Right ventricle myocardium inferior (tissue), 1 donor: ENCODE measurements around the gene SLC2A4RG. TPM values are rescaled to one million over a fixed set of nuclear protein-coding genes. Genes with fewer than 3 reads are reported as not detected.

Source experiments
- ATAC-seq: fragments of 200-7000 bp; cut with Tn5 transposase; one replicate; pipeline ENCODE4 v1.9.1; 2020; ENCODE audit warnings: mild to moderate bottlenecking, moderate library complexity
- DNase-seq: peaks from one replicate; pipeline ENCODE4 v3.0.0; 2021; ENCODE audit errors: missing footprints
- intact Hi-C: fragments of 100-400 bp; cut with DNase I; formaldehyde crosslinking; loops from one replicate; pipeline ENCODE4 v1.11.0; 2022
- total RNA-seq: library from RNA; stranded (reverse); fragmentation: NEBNext Ultra II Directional; extraction: Animal tissue kit (Norgen Biotek cat#: 25700); gene quantifications from one replicate; pipeline ENCODE4 v1.2.1, GENCODE V29; 2021
- donor health status: DM: no; HTN: yes; CAD: no; lungs with severe emphysema.

The SLC2A4RG gene
- total RNA-seq, 1 donor from 2014 or later: 97.4 TPM

GRCh38 chr20:63697868-63698545 lies 41.6 kb upstream of the SLC2A4RG start:
- DNase-seq (peak; percentile 33), ATAC-seq (no peak)
- intact Hi-C loops: no loop called here

DNA sequence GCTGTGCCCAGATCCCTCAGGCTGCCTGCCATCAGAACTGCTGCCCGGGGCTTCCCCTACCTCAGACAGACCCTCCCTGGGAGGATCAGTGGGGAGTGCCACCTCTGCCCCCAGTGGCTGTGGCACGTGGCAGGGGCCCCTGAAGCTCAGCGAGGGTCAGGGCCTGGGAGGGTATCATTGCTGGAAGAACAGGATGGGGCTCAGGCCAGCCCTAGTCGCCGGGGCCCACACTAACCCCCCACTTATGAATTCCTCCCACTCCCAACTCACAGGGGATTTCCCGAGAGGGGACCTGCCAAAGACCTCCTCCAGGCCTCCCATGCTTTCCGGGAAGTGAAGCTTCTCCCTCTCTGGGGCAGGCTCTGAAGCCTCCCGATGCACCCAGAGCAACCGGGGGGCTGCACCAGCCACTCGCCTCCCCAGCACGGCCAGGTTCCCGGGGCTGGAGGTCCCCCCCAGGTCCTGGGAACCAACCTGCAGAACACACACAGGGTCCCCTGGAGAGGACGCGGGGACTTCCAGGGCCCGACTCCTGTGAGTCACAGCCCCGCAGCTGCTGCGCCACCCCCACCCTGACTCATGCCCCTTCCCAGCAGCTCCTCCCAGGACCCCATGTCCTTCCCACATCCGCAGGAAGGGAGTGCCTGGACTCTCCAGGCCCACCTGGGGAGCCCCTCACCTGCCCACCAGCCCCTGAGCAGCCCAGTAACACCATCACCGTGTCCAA lies 40.7 kb upstream of the SLC2A4RG start:
- intact Hi-C loops: no loop called here
- ATAC-seq (no peak), DNase-seq (peak; percentile 72)

DNA sequence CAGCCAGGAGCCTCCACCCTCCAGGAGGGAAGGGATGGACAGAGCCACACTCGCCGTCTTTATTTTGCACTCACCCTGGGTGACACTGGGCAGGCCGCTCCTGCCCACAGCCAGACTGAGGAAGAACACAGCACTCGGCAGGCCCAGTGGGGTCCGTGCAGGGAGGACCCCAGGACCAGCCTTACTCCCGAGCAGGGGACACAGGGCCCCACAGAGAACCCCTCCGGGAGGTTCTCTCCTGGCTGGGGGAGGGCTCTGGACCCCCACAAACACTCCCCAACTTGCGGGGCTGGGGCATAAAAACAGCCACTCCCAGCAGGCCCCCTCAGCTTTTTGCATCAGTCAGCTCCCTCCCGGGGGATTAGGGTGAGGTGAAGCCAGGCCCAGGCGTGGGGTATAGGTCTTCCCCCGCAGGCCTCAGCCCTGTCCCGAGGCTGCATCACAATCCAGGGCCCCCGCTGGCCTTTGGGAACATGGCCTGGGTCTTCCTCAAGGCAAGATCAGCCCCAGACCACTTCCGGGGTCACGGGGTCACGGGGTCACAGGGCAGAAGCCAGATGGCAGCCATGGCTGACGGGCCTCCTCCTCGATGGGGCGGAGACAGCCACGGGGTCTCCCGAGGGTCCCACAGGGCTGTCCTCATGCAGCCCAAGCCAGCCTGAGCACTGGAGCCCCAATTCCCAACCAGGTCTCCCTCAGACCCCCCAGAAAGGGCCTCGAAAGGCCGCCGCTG lies 39.9 kb upstream of the SLC2A4RG start:
- intact Hi-C loops: no loop called here
- peak; percentile 35 for DNase-seq
- ATAC-seq: no peak

DNA sequence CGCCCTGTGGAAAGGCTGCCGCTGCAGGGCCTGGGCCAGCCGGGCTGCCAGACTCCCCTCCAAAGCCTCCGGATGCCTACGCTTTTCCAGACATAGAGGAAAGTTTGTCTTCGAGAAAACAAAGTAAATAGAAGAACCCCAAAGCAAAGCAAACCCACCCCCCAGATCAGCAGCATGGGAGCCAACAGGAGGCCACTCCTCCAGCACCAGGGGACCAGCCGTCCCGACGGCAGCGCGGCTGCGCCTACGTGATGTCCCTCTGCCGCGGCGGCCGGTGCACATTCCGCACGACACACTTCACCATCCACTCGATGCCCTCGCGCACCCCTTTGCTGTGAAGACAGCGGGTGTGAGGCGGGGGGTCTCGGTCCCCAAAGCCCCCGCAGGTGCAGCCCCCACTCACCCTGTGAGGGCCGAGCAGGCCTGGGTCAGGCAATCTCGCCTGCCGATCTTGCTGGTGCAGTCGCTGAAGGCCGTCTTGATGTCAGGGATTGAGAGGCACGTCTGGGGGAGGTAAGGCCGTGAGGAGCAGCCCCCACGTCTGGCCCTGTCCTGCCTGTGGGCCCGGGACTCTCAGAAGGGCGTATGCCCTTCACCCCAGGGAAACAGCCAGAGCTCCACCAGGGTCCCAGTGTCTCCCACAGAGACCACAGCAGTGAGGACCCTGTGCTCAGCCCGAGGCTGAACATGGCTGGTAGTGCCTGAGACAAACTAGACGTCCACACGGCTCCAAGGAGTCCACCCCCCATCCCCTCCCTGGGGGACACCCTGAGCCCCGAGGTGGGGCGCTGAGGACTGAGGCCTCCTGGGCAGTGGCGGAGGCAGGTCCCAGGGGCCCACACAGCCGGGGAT lies 39.2 kb upstream of the SLC2A4RG start:
- DNase-seq: peak; percentile 35
- no peak for ATAC-seq
- intact Hi-C loops: no loop called here

- no peak for ATAC-seq
- intact Hi-C loops: no loop called here
These were observed 38.6 kb upstream of the SLC2A4RG start for GRCh38 chr20:63701051-63701328.

GRCh38 chr20:63701329-63702035 lies 38.1 kb upstream of the SLC2A4RG start:
- ATAC-seq (no peak), DNase-seq (peak; percentile 46)
- intact Hi-C loops: no loop called here

More at GRCh38 chr20:63701051-63701328, 38.6 kb upstream of the SLC2A4RG start:
- peak; percentile 39 for DNase-seq

DNA sequence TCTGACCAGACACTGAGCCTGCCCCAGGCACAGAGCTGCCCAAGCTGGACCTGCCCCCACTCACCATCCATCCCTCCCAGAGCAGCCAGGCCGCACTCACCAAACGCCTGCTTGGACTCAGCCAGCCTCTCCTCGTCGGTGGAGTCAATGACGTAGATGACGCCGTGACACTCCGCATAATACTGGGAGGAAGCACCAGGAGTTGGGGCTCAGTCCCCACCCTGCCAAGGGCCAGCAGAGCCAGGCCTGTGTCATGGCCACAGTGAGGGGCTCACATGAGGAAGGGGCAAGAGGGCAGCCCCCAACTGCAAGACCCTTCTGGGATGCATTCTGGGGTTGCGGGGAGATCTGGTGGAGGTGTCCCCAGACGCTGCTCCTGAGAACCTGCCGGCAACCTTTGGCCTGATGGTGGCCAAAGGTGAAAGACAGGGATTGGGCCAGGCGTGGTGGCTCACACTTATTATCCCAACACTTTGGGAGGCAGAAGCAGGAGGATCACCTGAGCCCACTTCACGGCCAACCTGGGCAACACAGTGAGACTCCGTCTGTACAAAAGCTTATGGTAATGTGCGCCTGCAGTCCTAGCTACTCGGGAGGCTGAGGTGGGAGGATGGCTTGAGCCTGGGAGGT lies 37.4 kb upstream of the SLC2A4RG start:
- intact Hi-C loops: no loop called here
- DNase-seq: no peak

GRCh38 chr20:63702751-63703470 lies 36.7 kb upstream of the SLC2A4RG start:
- DNase-seq (no peak), ATAC-seq (no peak)
- intact Hi-C loops: no loop called here

More for the DNA sequence above, 37.4 kb upstream of the SLC2A4RG start:
- ATAC-seq: no peak

DNA sequence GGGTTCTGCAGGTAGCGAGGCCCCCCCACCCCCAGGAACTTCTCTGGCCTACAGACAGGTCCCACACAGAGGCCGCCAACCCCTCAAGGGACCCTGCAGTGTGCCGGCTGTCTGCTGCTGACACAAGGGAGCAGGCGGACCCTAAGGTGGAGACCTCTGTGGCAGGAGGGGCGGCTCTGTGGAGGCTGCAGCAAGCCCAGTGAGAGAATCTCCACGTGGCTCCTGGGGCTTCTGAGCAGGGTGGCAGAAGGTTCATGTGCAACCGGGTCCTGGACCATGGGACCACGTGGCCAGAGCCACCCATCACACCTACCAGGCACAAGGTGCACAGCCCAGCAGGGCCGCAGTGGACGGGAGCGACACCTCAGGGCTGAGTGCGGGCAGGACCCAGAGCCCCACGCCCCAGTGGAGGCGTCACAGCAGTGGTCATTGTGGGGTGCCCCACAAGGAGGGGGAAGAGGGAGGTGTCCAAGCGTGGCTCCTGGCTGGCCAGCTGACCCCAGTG lies 36.1 kb upstream of the SLC2A4RG start:
- ATAC-seq: no peak
- DNase-seq: peak; percentile 45
- intact Hi-C loops: no loop called here

GRCh38 chr20:63703976-63704748 lies 35.4 kb upstream of the SLC2A4RG start:
- ATAC-seq (no peak), DNase-seq (peak; percentile 56)
- intact Hi-C loops: no loop called here

DNA sequence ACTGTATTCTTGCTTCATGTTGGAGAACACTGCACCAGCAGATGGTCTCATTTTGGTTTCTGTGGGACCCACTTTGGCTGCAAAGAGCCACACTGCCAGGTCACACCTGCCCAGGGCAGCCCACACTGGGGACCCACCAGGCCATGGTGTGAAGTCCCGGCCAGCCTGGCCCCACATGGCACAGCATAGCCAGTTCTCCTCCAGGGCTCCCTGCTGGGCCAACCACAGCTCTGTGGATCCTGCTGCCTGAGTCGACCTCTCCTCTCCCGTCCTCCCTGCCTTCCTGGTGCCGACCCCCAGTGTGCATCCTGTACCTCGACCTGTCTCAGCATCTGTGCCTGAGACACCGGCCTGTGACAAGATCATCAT lies 34.8 kb upstream of the SLC2A4RG start:
- DNase-seq (peak; percentile 45), ATAC-seq (no peak)
- intact Hi-C loops: no loop called here

- intact Hi-C loops: no loop called here
- no peak for ATAC-seq
These were observed 34.1 kb upstream of the SLC2A4RG start for GRCh38 chr20:63705232-63706026.

GRCh38 chr20:63706027-63706695 lies 33.4 kb upstream of the SLC2A4RG start:
- DNase-seq: peak; percentile 58
- intact Hi-C loops: no loop called here
- no peak for ATAC-seq

More at GRCh38 chr20:63705232-63706026, 34.1 kb upstream of the SLC2A4RG start:
- DNase-seq: no peak

DNA sequence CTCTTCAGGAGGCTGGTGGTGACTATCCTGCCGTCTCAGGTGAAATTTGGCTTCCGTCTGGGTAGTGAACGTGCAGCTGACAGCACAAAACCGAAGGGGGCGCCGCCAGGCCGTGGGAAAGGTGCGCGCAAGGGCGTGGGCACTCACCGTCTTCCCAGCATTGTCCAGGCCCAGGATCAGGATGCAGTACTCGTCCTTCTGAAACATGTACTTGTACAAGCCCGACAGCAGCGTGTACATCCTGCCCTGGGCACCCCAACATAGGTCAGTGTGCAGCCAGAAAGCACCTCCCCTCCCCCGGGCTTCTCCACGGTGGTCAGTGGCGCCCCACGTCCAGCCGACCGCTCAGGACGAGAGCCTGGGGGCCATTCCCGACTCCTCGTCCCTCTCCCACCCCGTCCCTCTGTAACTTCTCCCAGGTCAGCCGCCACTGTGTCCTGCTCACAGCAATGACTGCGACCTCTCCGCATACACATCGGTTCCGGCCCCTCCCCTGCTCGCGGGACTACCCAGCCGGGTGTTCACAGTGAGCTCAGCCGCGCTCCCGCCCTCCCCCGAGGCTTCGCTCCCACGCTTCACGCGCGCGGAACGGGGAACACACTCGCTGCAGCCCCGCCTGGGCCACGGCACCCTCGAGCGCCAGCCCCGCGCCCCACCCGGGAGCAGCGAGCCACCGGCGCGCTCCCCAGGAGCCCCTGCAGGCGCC lies 32.6 kb upstream of the SLC2A4RG start:
- ATAC-seq (peak; percentile 11), DNase-seq (peak; percentile 78)
- intact Hi-C loops: no loop called here
